Astrocyte (in vitro differentiated cells and primary cell): Measurements from ENCODE around the gene ATP10A.

Experiments used
- EZH2 ChIP-seq: IDR thresholded peaks from 2 replicates; pipeline ENCODE4 v1.6.1; 2012; ENCODE audit warnings: mild to moderate bottlenecking, low read length, inconsistent platforms; ENCODE audit not compliant: insufficient read depth
- TF ChIP-seq, protein P1 (sequence below): IDR thresholded peaks from 2 replicates; pipeline ENCODE4 v1.5.1; 2011; ENCODE audit warnings: low read depth, mild to moderate bottlenecking, inconsistent platforms, low read length, moderate library complexity; ENCODE audit not compliant: insufficient read depth

DNA sequence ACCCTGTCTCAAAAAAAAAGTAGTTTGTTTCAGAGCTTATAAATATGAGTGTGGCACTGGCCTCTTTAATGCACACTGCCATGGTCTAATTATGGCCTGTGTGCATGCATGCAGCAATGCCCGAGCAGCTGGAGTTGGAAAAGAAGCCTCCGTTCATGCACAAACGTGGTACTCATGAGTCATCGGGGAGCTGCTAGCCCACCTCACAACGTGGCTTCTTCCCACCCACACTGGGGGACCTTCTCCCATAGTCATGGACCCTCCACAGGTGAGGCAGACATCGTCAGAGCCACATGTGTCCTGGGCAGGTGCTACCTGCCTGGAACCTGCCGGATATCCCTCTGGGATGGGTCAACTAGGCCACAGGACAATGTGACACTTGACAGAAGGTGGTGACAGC lies 66.7 kb downstream of the ATP10A start:
- TF ChIP-seq, protein P1, sequence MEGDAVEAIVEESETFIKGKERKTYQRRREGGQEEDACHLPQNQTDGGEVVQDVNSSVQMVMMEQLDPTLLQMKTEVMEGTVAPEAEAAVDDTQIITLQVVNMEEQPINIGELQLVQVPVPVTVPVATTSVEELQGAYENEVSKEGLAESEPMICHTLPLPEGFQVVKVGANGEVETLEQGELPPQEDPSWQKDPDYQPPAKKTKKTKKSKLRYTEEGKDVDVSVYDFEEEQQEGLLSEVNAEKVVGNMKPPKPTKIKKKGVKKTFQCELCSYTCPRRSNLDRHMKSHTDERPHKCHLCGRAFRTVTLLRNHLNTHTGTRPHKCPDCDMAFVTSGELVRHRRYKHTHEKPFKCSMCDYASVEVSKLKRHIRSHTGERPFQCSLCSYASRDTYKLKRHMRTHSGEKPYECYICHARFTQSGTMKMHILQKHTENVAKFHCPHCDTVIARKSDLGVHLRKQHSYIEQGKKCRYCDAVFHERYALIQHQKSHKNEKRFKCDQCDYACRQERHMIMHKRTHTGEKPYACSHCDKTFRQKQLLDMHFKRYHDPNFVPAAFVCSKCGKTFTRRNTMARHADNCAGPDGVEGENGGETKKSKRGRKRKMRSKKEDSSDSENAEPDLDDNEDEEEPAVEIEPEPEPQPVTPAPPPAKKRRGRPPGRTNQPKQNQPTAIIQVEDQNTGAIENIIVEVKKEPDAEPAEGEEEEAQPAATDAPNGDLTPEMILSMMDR = no peak
- TF ChIP-seq EZH2 = no peak
